NCI-H226 (cell line): ENCODE results near the gene SERPINA1.
"Not testable (repeated sequence)": the region's sequence is repeated elsewhere in the genome, so short reads cannot be mapped to it uniquely, and the experiment has no call there.

Experiments used
- DNase-seq: peaks from one replicate; pipeline ENCODE4 v3.0.0-alpha.2; 2015

Gene SERPINA1

DNA sequence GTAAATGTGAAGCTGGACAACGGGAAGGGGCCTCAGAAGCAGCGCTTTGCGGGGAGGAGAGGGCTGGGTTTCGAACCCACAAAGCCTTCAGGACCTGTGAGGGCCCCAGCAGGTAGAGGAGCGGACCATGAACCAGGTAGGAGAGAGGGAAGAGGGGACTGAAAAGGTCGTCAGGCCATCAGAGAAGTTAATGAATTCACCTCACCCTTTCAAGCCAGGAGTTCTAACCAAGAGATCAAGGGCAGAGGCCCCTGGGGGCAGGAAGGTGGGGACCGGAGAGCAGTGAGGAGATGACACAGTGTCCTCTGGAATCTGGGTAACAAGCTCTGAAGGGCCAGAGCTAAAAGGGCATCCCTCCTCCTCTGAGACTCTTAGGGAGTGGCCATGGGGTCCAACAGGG lies 19.4 kb downstream of the SERPINA1 start:
- DNase-seq: no peak

DNA sequence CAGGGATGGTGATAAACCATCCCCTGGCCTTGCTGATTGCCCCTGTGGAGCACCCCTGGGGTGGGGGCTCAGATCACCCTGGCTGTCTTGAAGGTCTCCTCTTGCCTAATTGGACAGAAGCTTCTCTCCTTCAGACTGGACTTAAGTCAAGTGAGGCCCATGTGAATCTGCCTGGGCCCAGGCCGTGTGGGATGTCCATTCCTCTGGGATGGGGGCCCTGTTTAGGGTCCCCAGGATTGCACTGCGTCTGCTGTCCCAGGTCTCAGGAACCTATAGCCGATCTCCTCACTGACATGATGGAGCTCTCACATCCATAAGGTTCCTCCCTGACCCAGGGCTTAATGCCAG lies 20.2 kb downstream of the SERPINA1 start:
- no peak for DNase-seq

DNA sequence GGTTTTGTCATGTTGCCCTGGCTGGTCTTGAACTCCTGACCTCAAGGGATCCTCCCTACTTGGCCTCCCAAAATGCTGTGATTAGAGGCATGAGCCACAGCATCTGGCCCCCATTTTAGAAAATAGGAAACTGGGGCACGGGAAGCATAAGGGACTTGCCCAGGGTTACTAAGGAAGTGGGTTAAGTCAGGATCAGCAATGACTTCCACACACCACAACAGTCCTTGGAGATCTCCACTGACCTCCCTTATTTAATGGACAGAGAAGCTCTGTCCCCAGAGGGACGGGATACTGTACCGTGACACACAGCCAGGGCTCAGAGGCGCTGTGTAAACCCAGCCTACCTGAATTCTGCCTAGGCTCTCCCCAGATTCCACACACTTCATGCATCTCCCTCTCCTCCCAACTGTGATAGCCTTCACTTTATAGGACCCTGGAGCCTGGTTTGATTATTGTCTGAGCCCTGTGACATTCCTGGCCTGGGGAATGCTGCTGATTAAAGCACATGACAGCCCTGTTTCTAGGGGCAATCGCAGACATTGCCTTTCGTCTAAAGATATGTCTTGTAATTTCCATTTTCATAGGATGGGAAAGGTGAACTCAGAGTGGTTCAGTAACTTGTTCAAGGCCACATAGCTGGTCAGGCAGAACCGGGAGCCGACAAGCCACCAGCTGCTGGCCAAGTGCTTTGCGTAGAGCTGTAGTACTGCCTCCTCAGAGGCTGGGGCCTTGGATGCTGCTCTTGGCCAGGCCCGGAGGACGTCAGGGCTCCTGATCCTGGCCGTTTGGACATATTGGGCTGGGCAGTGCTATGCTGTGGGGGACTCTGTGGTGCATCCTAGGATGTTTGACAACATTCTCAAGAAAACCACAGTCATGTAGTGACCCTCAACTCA lies 20.8 kb downstream of the SERPINA1 start:
- DNase-seq: no peak

- no peak for DNase-seq
These were observed 22.1 kb downstream of the SERPINA1 start, which contains the start of gene SERPINA2 for GRCh38 chr14:94366146-94366915. Gene SERPINA2 (minus strand): TSS chr14:94366698.

DNA sequence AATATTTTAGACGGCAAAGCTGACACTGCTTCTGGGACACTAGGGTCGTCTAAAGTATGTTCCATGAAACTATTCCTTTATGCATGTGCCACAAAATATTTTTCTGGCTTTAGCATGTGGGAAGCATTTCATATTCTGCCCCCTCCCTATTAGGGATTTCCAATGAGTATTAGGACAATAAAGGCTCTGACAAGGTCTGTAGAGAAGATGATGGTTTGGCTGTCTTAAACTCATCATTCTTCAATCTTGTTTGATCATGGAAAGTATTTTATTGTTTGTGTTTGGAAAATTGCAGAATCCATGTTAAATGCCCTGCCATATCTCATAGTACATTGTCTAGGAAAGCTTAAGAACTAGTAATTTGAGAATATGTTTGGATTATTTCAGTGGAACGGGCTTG lies 22.8 kb downstream of the SERPINA1 start:
- DNase-seq: no peak

DNA sequence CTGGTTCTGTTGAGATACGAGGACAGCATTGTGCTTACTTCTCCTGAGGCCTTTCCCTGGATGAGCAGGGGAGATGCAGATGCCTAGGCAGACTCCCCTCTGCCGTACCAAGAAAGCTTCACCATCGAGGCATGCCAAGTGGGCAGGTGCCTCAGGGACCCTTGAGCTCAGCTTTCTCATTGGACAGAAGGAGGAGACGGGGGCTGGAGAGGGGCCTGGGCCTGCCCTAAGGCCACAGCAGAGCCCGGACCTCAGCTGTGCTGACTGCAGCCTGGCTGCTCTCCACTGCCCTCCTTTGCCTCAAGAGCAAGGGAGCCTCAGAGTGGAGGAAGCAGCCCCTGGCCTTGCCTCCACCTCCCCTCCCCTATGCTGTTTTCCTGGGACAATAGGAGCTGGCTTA lies 23.4 kb downstream of the SERPINA1 start:
- no peak for DNase-seq

DNA sequence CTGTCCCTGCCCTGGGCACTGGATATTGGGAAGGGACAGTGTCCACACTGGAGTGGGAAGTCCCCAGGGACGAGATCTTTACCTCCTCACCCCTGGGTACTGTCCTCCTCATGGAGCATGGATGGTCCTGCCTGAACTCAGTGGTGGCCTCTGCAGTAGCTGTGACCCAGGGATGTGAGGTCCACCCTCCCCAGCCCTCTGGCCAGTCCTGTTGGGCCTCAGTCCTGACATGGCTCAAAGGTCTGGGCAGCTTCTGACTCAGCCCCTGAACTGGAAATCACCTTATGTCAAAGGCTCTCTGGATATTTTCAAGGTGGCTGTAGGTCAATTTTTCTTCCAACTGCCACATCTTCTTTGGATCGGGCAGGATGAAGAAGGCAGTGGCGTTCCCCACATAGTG lies 24.4 kb downstream of the SERPINA1 start:
- DNase-seq: no peak

DNA sequence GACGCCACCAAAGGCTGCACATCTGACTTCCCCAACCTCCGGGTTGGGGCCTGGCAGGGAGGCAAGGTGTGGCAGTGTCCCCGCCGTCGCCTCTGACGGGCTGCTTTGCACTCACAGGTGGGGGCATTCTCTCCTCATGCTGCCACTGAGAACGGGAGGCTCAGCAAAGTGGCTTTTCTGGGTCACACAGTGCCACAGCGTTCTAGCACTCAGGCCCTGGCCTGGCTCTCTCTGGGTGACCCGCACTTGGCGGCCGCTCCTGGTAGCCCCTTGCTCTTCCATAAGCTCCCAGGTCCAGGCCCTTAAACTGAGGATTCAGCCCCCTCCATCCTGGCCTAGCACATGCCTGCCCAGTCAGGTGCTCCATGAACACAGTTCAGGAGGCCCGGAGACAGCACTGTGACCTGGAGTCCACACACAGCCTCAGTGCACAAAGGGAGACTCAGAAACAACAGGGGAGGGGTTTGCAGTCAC lies 25.2 kb downstream of the SERPINA1 start:
- DNase-seq: no peak

DNA sequence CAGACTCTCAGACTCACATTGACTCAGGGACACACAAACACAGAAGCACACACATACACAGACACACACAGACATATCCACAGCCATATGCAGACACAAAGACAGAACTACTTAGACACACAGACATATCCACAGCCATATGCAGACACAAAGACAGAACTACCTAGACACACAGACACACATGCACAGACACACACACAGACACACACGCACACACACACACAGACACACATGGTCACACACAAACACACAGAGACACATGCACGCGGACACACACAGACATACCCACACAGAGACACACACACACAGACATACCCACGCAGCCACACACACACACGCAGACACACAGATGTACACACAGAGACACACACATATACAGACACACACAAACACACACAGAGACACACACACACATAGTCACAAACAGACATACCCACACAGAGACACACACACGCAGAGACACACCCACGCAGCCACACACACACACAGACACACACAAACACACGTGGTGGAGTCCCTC lies 25.7 kb downstream of the SERPINA1 start:
- no peak for DNase-seq

DNA sequence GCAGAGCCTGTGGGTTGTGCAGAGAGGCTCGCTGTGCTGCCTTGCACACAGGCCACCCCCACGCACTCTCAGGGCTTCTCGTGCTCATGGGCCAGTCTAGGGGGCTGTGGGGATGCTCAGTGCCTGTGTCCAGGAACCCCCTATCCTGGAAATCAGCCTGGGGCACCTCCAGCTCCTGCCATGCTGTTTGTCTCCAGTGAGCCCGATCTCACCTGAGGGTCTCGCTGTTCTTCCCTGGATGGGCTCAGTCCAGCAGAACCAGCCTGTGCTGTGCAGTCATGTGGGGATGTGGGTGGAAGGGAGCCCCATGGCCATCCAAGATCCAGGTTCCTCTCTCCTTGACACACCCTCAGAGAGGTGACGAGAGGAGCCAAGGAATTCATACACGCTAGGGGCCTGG lies 26.7 kb downstream of the SERPINA1 start:
- no peak for DNase-seq

GRCh38 chr14:94360945-94361565 lies 27.3 kb downstream of the SERPINA1 start:
- DNase-seq: no peak

- DNase-seq: no peak
These were observed 31.2 kb downstream of the SERPINA1 start for GRCh38 chr14:94357166-94357565.

DNA sequence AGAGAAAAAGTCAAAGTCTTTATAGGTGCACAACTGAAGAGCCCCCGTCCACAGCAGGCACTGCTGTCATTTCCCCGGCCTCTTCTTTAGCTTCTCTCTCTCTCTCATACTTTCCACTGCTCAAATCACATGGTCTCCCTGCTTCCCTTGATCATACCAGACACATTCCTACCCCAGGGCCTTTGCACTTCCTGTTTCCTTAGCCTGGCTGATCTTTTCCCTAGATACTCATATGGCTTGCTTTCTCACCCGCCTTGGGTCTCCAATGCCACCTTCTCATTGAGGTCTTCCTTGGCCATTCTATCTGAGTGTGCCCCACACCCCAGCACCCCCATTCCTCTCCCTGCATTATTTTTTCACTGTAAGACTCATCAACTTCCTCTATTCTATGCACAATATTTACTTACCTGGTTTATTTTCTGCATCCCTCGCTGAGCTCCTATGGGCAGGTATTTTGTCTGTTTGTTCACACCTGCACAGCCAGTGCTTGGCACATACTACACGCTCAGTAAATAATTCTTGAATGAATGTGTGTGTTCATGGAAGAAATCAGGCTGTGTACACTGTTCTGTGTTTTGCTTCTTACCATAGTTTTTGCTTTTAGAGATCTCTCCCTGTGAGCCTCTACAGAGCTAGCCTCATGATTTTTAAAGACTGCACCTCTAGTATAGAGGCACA lies 31.9 kb downstream of the SERPINA1 start:
- DNase-seq: no peak

- DNase-seq: no peak
These were observed 33.1 kb downstream of the SERPINA1 start for GRCh38 chr14:94355191-94355794.

DNA sequence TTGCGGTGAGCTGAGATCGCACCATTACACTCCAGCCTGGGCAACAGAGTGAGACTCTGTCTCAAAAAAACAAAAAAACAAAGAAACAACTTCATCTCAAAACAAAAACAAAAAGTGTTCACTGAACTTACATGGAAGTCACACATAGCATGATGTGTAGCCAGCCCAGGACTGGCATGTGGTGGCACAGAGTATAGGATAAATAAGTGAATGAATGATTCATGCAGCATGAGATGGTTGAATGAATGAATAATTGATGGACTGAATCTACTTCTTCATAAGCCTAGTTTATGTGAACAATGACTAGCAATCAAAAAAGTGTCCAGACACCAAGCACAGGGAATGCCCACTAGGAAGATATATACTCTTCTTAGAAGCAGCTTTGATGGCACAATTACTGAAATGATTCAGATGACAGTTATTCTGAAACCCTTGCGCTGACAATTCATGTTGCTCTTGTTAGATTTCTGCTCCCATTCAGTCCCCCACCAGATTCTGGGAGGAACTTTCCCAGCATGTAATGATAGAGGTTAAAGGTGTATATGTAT lies 33.7 kb downstream of the SERPINA1 start:
- no peak for DNase-seq

DNA sequence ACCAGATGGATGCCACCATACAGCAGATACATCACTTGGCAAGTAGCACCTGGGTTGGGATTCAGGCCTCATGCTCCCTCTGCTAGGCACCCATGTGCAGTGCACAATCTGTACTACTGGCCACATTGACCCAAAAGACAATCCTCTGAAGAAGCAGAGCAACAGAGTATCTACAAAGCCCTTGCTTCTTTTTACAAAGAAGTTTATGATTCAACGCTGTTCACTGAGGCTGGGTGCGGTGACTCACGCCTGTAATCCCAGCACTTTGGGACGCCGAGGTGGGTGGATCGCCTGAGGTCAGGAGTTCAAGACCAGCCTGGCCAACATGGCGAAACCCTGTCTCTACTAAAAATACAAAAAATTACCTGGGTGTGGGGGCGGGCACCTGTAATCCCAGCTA lies 34.2 kb downstream of the SERPINA1 start:
- not testable (repeated sequence) for DNase-seq

- DNase-seq: no peak
These were observed 39.1 kb downstream of the SERPINA1 start for GRCh38 chr14:94349276-94349675.

GRCh38 chr14:94348836-94349235 lies 39.6 kb downstream of the SERPINA1 start:
- no peak for DNase-seq

GRCh38 chr14:94346841-94347240 lies 41.6 kb downstream of the SERPINA1 start:
- DNase-seq: no peak

- DNase-seq: peak; percentile 34
These were observed 42.2 kb downstream of the SERPINA1 start for GRCh38 chr14:94346065-94346786.
